ENCODE results near the gene OCEL1.

GRCh38 chr19:17215127-17215971 lies 10.7 kb upstream of the OCEL1 start, which contains the start of gene USE1:
- TF ChIP-seq SUZ12 (IDR thresholded peaks at IDR 0.05; ENCODE audit: extremely low read depth, insufficient read depth, insufficient read length) (no peak), ZNF274 (IDR thresholded peaks at IDR 0.05; ENCODE audit: low read depth, low read length) (no peak)
